GM18868 (cell line): ENCODE data around the gene TRIM42.

Experiments used
- ATAC-seq: cut with Tn5 transposase; IDR thresholded peaks from one replicate; pipeline ENCODE4 v1.9.1; 2021; ENCODE audit warnings: mild to moderate bottlenecking, moderate library complexity; ENCODE audit not compliant: unreplicated experiment

Gene TRIM42

GRCh38 chr3:140709751-140710150 lies 31.9 kb downstream of the TRIM42 start:
- ATAC-seq, result no peak

- ATAC-seq, result no peak
Measured at GRCh38 chr3:140710711-140711389, 33.0 kb downstream of the TRIM42 start.

GRCh38 chr3:140711390-140712035 lies 33.6 kb downstream of the TRIM42 start:
- ATAC-seq, result no peak

- ATAC-seq, result no peak
Measured at GRCh38 chr3:140712301-140712700, 34.4 kb downstream of the TRIM42 start.

- no peak for ATAC-seq
Measured at GRCh38 chr3:140715035-140715434, 37.2 kb downstream of the TRIM42 start.

- ATAC-seq, result no peak
Measured at GRCh38 chr3:140717921-140718320, 40.1 kb downstream of the TRIM42 start.

GRCh38 chr3:140719841-140720614 lies 42.2 kb downstream of the TRIM42 start:
- no peak for ATAC-seq

GRCh38 chr3:140723576-140723975 lies 45.7 kb downstream of the TRIM42 start:
- ATAC-seq, result no peak

- ATAC-seq, result peak; percentile 36
Measured at GRCh38 chr3:140724856-140725812, 47.3 kb downstream of the TRIM42 start.

- no peak for ATAC-seq
Measured at GRCh38 chr3:140726066-140726465, 48.2 kb downstream of the TRIM42 start.

- no peak for ATAC-seq
Measured at GRCh38 chr3:140727886-140728285, 50.0 kb downstream of the TRIM42 start.

- ATAC-seq, result peak; percentile 59
Measured at GRCh38 chr3:140731440-140732119, 53.7 kb downstream of the TRIM42 start.

GRCh38 chr3:140733623-140734022 lies 55.8 kb downstream of the TRIM42 start:
- ATAC-seq, result no peak

GRCh38 chr3:140736863-140737460 lies 59.1 kb downstream of the TRIM42 start:
- ATAC-seq, result no peak

- no peak for ATAC-seq
Measured at GRCh38 chr3:140742116-140742515, 64.3 kb downstream of the TRIM42 start.

- ATAC-seq, result no peak
Measured at GRCh38 chr3:140748171-140748570, 70.3 kb downstream of the TRIM42 start.

GRCh38 chr3:140748903-140749302 lies 71.0 kb downstream of the TRIM42 start:
- ATAC-seq, result no peak
